Eye (tissue), 1 donor: ENCODE results near the gene FSD1.

ENCODE experiments used
- DNase-seq: peaks from one replicate; pipeline ENCODE4 v3.0.0-alpha.2; 2015

The FSD1 gene

GRCh38 chr19:4366666-4367335 is 62.4 kb downstream of the FSD1 start:
- DNase-seq = no peak

GRCh38 chr19:4367336-4367723 is 62.9 kb downstream of the FSD1 start:
- DNase-seq = no peak

GRCh38 chr19:4367781-4368127 is 63.4 kb downstream of the FSD1 start:
- peak; percentile 4 for DNase-seq

- peak; percentile 47 for DNase-seq
Measured at GRCh38 chr19:4368128-4368820, 63.9 kb downstream of the FSD1 start.

GRCh38 chr19:4369109-4369887 is 64.9 kb downstream of the FSD1 start:
- peak; percentile 2 for DNase-seq

- peak; percentile 29 for DNase-seq
Measured at GRCh38 chr19:4369888-4370260, 65.5 kb downstream of the FSD1 start.

GRCh38 chr19:4370418-4371041 is 66.1 kb downstream of the FSD1 start:
- DNase-seq = no peak

- peak; percentile 15 for DNase-seq
Measured at GRCh38 chr19:4371247-4372164, 67.1 kb downstream of the FSD1 start.

- DNase-seq = no peak
Measured at GRCh38 chr19:4372165-4373012, 68.0 kb downstream of the FSD1 start.

- DNase-seq = no peak
Measured at GRCh38 chr19:4373013-4373367, 68.6 kb downstream of the FSD1 start.
